Measurements from ENCODE around the gene FMNL2.

Gene FMNL2

GRCh38 chr2:152353364-152353763 lies 18.4 kb downstream of the FMNL2 start:
- no CpG with 5 or more reads among the region's 2 CpGs for WGBS (ENCODE audit: insufficient coverage, insufficient read length)
- Histone ChIP-seq H3K4me3 (ENCODE audit: low read length) (no peak overlapping the region), H3K9me3 (ENCODE audit: control insufficient read depth, insufficient read depth, low read length) (no peaks in the 10 kb centered on the region), H3K36me3 (ENCODE audit: control insufficient read depth, insufficient read depth, low read length) (no peaks in the 10 kb centered on the region), H3K4me1 (ENCODE audit: control insufficient read depth, insufficient read depth, low read length) (no peaks in the 10 kb centered on the region), H3K27ac (ENCODE audit: low read length) (no peak overlapping the region), H3K27me3 (ENCODE audit: control insufficient read depth, insufficient read depth, low read length) (no peaks in the 10 kb centered on the region)
- no peak for DNase-seq (ENCODE audit: low read depth, low spot score)

- H3K9me3 ChIP-seq (ENCODE audit: control insufficient read depth, insufficient read depth, low read length): no peaks in the 10 kb centered on the region
These were observed 19.2 kb downstream of the FMNL2 start for GRCh38 chr2:152354069-152354755.

GRCh38 chr2:152354909-152355308 lies 19.9 kb downstream of the FMNL2 start:
- H3K27me3 ChIP-seq (ENCODE audit: control insufficient read depth, insufficient read depth, low read length): no peaks in the 10 kb centered on the region
- no peak overlapping the region for H3K4me3 ChIP-seq (ENCODE audit: low read length)
- no peak overlapping the region for H3K27ac ChIP-seq (ENCODE audit: low read length)
- no peaks in the 10 kb centered on the region for H3K9me3 ChIP-seq (ENCODE audit: control insufficient read depth, insufficient read depth, low read length)
- WGBS (ENCODE audit: insufficient coverage, insufficient read length): no CpG with 5 or more reads among the region's 3 CpGs
- H3K4me1 ChIP-seq (ENCODE audit: control insufficient read depth, insufficient read depth, low read length): no peaks in the 10 kb centered on the region
- H3K36me3 ChIP-seq (ENCODE audit: control insufficient read depth, insufficient read depth, low read length): no peaks in the 10 kb centered on the region
- no peak for DNase-seq (ENCODE audit: low read depth, low spot score)

More at GRCh38 chr2:152354069-152354755, 19.2 kb downstream of the FMNL2 start:
- no CpG with 5 or more reads among the region's 4 CpGs for WGBS (ENCODE audit: insufficient coverage, insufficient read length)
- Histone ChIP-seq H3K36me3 (ENCODE audit: control insufficient read depth, insufficient read depth, low read length) (no peaks in the 10 kb centered on the region), H3K4me3 (ENCODE audit: low read length) (no peak overlapping the region), H3K4me1 (ENCODE audit: control insufficient read depth, insufficient read depth, low read length) (no peaks in the 10 kb centered on the region), H3K27ac (ENCODE audit: low read length) (no peak overlapping the region), H3K27me3 (ENCODE audit: control insufficient read depth, insufficient read depth, low read length) (no peaks in the 10 kb centered on the region)
- DNase-seq (ENCODE audit: low read depth, low spot score): no peak

GRCh38 chr2:152355409-152355831 lies 20.4 kb downstream of the FMNL2 start:
- DNase-seq (ENCODE audit: low read depth, low spot score): no peak
- no CpG with 5 or more reads among the region's 2 CpGs for WGBS (ENCODE audit: insufficient coverage, insufficient read length)
- Histone ChIP-seq H3K27ac (ENCODE audit: low read length) (no peak overlapping the region), H3K27me3 (ENCODE audit: control insufficient read depth, insufficient read depth, low read length) (no peaks in the 10 kb centered on the region), H3K9me3 (ENCODE audit: control insufficient read depth, insufficient read depth, low read length) (no peaks in the 10 kb centered on the region), H3K36me3 (ENCODE audit: control insufficient read depth, insufficient read depth, low read length) (no peaks in the 10 kb centered on the region), H3K4me1 (ENCODE audit: control insufficient read depth, insufficient read depth, low read length) (no peaks in the 10 kb centered on the region), H3K4me3 (ENCODE audit: low read length) (no peak overlapping the region)

GRCh38 chr2:152359573-152360363 lies 24.8 kb downstream of the FMNL2 start:
- no peak overlapping the region for H3K4me3 ChIP-seq (ENCODE audit: low read length)
- no peaks in the 10 kb centered on the region for H3K27me3 ChIP-seq (ENCODE audit: control insufficient read depth, insufficient read depth, low read length)
- WGBS (ENCODE audit: insufficient coverage, insufficient read length): no CpG with 5 or more reads among the region's 6 CpGs
- no peaks in the 10 kb centered on the region for H3K4me1 ChIP-seq (ENCODE audit: control insufficient read depth, insufficient read depth, low read length)
- no peak for DNase-seq (ENCODE audit: low read depth, low spot score)
- no peaks in the 10 kb centered on the region for H3K36me3 ChIP-seq (ENCODE audit: control insufficient read depth, insufficient read depth, low read length)
- H3K27ac ChIP-seq (ENCODE audit: low read length): no peak overlapping the region
- no peaks in the 10 kb centered on the region for H3K9me3 ChIP-seq (ENCODE audit: control insufficient read depth, insufficient read depth, low read length)

GRCh38 chr2:152363936-152364335 lies 29.0 kb downstream of the FMNL2 start:
- no peaks in the 10 kb centered on the region for H3K9me3 ChIP-seq (ENCODE audit: control insufficient read depth, insufficient read depth, low read length)
- no peak overlapping the region for H3K4me3 ChIP-seq (ENCODE audit: low read length)
- no CpG with 5 or more reads among the region's 1 CpG for WGBS (ENCODE audit: insufficient coverage, insufficient read length)
- no peak overlapping the region for H3K27ac ChIP-seq (ENCODE audit: low read length)
- no peaks in the 10 kb centered on the region for H3K27me3 ChIP-seq (ENCODE audit: control insufficient read depth, insufficient read depth, low read length)
- H3K4me1 ChIP-seq (ENCODE audit: control insufficient read depth, insufficient read depth, low read length): no peaks in the 10 kb centered on the region
- H3K36me3 ChIP-seq (ENCODE audit: control insufficient read depth, insufficient read depth, low read length): no peaks in the 10 kb centered on the region
- no peak for DNase-seq (ENCODE audit: low read depth, low spot score)

DNA sequence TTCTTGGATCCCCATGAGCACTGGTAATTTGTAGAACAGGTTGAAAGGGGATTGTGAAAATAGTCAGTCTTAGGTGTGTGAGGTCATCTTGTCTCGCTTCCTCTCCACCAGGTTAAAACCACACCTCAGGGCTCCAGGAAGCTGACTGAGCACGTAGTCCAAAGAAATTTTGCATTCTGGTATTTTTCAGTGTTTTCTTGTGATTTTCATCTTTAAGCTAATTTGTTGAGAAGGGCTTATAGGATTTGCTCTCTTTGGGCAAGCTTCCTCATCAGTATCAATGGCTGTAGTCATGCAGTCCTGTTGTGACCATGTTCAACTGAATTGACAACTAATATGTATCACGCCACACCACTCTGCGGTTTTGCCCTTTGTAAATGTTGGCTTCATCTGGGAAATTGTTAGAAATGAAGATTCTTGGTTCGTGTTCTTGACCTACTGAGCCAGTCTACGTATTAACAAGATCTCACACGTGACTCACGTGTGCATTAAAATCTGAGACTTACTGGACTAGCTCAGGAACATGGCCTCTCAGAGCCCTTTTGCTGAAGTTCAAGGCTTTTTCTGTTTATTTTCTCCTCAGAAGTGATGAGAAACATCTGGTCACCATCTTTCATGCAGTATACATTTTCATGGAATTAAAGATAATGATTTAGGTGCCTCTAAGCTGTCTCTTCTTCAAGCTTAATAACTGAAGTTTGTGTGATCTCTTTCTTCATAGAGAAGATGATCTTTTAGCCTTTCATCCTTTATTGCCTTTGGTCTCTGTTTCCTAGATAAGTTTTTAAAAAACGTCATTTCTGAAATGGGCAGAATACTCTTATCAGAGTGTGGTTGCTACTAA lies 32.8 kb downstream of the FMNL2 start:
- H3K4me3 ChIP-seq (ENCODE audit: low read length): no peak overlapping the region
- H3K27ac ChIP-seq (ENCODE audit: low read length): no peak overlapping the region
- H3K36me3 ChIP-seq (ENCODE audit: control insufficient read depth, insufficient read depth, low read length): no peaks in the 10 kb centered on the region
- WGBS (ENCODE audit: insufficient coverage, insufficient read length): no CpG with 5 or more reads among the region's 9 CpGs
- no peak for DNase-seq (ENCODE audit: low read depth, low spot score)
- no peaks in the 10 kb centered on the region for H3K9me3 ChIP-seq (ENCODE audit: control insufficient read depth, insufficient read depth, low read length)
- H3K27me3 ChIP-seq (ENCODE audit: control insufficient read depth, insufficient read depth, low read length): no peaks in the 10 kb centered on the region
- peaks cover 2% of the 10 kb centered on the region; the same call in 1 of the 2 replicates for H3K4me1 ChIP-seq (ENCODE audit: control insufficient read depth, insufficient read depth, low read length)

- Histone ChIP-seq H3K4me1 (ENCODE audit: control insufficient read depth, insufficient read depth, low read length) (peaks cover 2% of the 10 kb centered on the region; the same call in 1 of the 2 replicates), H3K27ac (ENCODE audit: low read length) (no peak overlapping the region), H3K27me3 (ENCODE audit: control insufficient read depth, insufficient read depth, low read length) (no peaks in the 10 kb centered on the region), H3K36me3 (ENCODE audit: control insufficient read depth, insufficient read depth, low read length) (no peaks in the 10 kb centered on the region), H3K4me3 (ENCODE audit: low read length) (no peak overlapping the region), H3K9me3 (ENCODE audit: control insufficient read depth, insufficient read depth, low read length) (no peaks in the 10 kb centered on the region)
- no peak for DNase-seq (ENCODE audit: low read depth, low spot score)
- WGBS (ENCODE audit: insufficient coverage, insufficient read length): no CpG with 5 or more reads among the region's 5 CpGs
These were observed 34.3 kb downstream of the FMNL2 start for GRCh38 chr2:152369176-152369860.

- no peaks in the 10 kb centered on the region for H3K9me3 ChIP-seq (ENCODE audit: control insufficient read depth, insufficient read depth, low read length)
- H3K27ac ChIP-seq (ENCODE audit: low read length): no peak overlapping the region
- peaks cover 2% of the 10 kb centered on the region; the same call in 1 of the 2 replicates for H3K4me1 ChIP-seq (ENCODE audit: control insufficient read depth, insufficient read depth, low read length)
- no peak overlapping the region for H3K4me3 ChIP-seq (ENCODE audit: low read length)
- H3K36me3 ChIP-seq (ENCODE audit: control insufficient read depth, insufficient read depth, low read length): no peaks in the 10 kb centered on the region
- no peak for DNase-seq (ENCODE audit: low read depth, low spot score)
- no CpG with 5 or more reads among the region's 5 CpGs for WGBS (ENCODE audit: insufficient coverage, insufficient read length)
- H3K27me3 ChIP-seq (ENCODE audit: control insufficient read depth, insufficient read depth, low read length): no peaks in the 10 kb centered on the region
These were observed 35.8 kb downstream of the FMNL2 start for GRCh38 chr2:152370783-152371182.
